SK-N-SH (cell line): ENCODE results near the gene CHRND. TPM values are rescaled to one million over a fixed set of nuclear protein-coding genes. Genes with fewer than 3 reads are reported as not detected.

ENCODE experiments used
- CTCF ChIA-PET: fragments of 300-600, 350-600 bp; formaldehyde crosslinking; extraction: SDS; loops from one replicate; lab custom pipeline; 2021; lab: Yijun Ruan, JAX
- POLR2A ChIA-PET: fragments of 350-600 bp; sonication (Branson Sonifier 250); formaldehyde crosslinking; extraction: SDS; loops from one replicate; lab custom pipeline; 2020; ENCODE audit warnings: antibody characterized with exemption, inconsistent platforms; lab: Yijun Ruan, JAX
- DNase-seq: peaks from one replicate; pipeline ENCODE4 v3.0.0; 2012
- H2AFZ ChIP-seq: fragments of 200-600 bp; sonication (generic); 2 replicates; pipeline ENCODE4 v1.8.1; 2016; ENCODE audit warnings: antibody characterized with exemption, mild to moderate bottlenecking, low read depth
- H3F3A ChIP-seq: fragments of 200-600 bp; sonication (generic); replicated peaks from 2 replicates; pipeline ENCODE3; 2016; ENCODE audit warnings: antibody characterized with exemption, mild to moderate bottlenecking; ENCODE audit not compliant: insufficient read depth
- H3K27ac ChIP-seq, 2 experiments: fragments of 200-500 bp in 1 of 2; fragments of 200-600 bp in 1 of 2; sonication (Bioruptor generic) in 1 of 2; sonication (generic), shearing (Covaris generic) in 1 of 2; 2 replicates each; pipeline versions ENCODE4 v1.5.1 to v1.6.1; 2014 to 2016; ENCODE audit warnings: low read depth in 2 of 2, inconsistent platforms in 1 of 2, low read length in 1 of 2, mild to moderate bottlenecking in 1 of 2, mixed read lengths in 1 of 2
- H3K27me3 ChIP-seq: fragments of 200-600 bp; sonication (generic), shearing (Covaris generic); 2 replicates; pipeline ENCODE4 v1.6.1; 2016; ENCODE audit warnings: mixed run types; ENCODE audit not compliant: insufficient read depth
- H3K36me3 ChIP-seq, 2 experiments: fragments of 200-500 bp in 1 of 2; fragments of 200-600 bp in 1 of 2; sonication (Bioruptor generic) in 1 of 2; sonication (generic) in 1 of 2; replicated peaks in 1 of 2; 2 replicates each; pipeline versions ENCODE3 to v1.5.1; 2014 to 2016; ENCODE audit warnings: low read length in 1 of 2, mild to moderate bottlenecking in 1 of 2; ENCODE audit not compliant: insufficient read depth in 2 of 2, control insufficient read depth in 1 of 2
- H3K4me1 ChIP-seq, 2 experiments: fragments of 200-500 bp in 1 of 2; fragments of 200-600 bp in 1 of 2; sonication (Bioruptor generic) in 1 of 2; sonication (generic), shearing (Covaris generic) in 1 of 2; 2 replicates each; pipeline versions ENCODE4 v1.5.1 to v1.6.1; 2014 to 2016; ENCODE audit warnings: low read depth in 1 of 2, low read length in 1 of 2, mixed run types in 1 of 2; ENCODE audit not compliant: insufficient read depth in 2 of 2, control insufficient read depth in 1 of 2
- H3K4me2 ChIP-seq: fragments of 200-600 bp; sonication (generic), shearing (Covaris generic); 2 replicates; pipeline ENCODE4 v1.6.1; 2017; ENCODE audit warnings: mixed run types
- H3K4me3 ChIP-seq, 2 experiments: fragments of 200-500 bp in 1 of 2; fragments of 200-600 bp in 1 of 2; sonication (Bioruptor generic) in 1 of 2; sonication (generic), shearing (Covaris generic) in 1 of 2; 2 replicates each; pipeline versions ENCODE4 v1.5.1 to v1.8.1; 2014 to 2016; ENCODE audit warnings: low read depth in 2 of 2, inconsistent platforms in 1 of 2, low read length in 1 of 2, mild to moderate bottlenecking in 1 of 2, mixed read lengths in 1 of 2, moderate library complexity in 1 of 2
- H3K79me2 ChIP-seq: fragments of 200-600 bp; sonication (generic); 2 replicates; pipeline ENCODE4 v1.8.1; 2017; ENCODE audit warnings: mild to moderate bottlenecking; ENCODE audit not compliant: insufficient read depth
- H3K9ac ChIP-seq: fragments of 200-600 bp; sonication (generic); 2 replicates; pipeline ENCODE4 v1.6.1; 2017; ENCODE audit warnings: mixed run types
- H3K9me2 ChIP-seq: fragments of 200-600 bp; sonication (generic); 2 replicates; pipeline ENCODE4 v1.6.1; 2017; ENCODE audit warnings: mixed run types
- H3K9me3 ChIP-seq: fragments of 200-600 bp; sonication (generic); 2 replicates; pipeline ENCODE4 v1.6.1; 2017; ENCODE audit warnings: mixed run types, mild to moderate bottlenecking, moderate library complexity
- H4K20me1 ChIP-seq: fragments of 200-600 bp; sonication (generic); 2 replicates; pipeline ENCODE4 v1.6.1; 2017; ENCODE audit warnings: mild to moderate bottlenecking, mixed run types; ENCODE audit not compliant: insufficient read depth
- CHD2 ChIP-seq: fragments of 150-350 bp; IDR thresholded peaks from 2 replicates; pipeline ENCODE4 v1.6.1; 2018; ENCODE audit warnings: low read length; ENCODE audit not compliant: partially characterized antibody
- ELF1 ChIP-seq: IDR thresholded peaks from 2 replicates; pipeline ENCODE4 v1.4.0; 2012
- EZH2phosphoT487 ChIP-seq: fragments of 200-600 bp; sonication (generic); IDR thresholded peaks from 2 replicates; pipeline ENCODE4 v1.6.1; 2017; ENCODE audit warnings: low read depth, mixed run types, mild to moderate bottlenecking, antibody characterized with exemption, moderate library complexity, borderline replicate concordance
- GABPA ChIP-seq: IDR thresholded peaks from 2 replicates; pipeline ENCODE4 v1.4.0; 2012; ENCODE audit warnings: low read depth, mild to moderate bottlenecking
- GATA2 ChIP-seq: sonication (generic); formaldehyde crosslinking; IDR thresholded peaks from 2 replicates; pipeline ENCODE4 v1.5.0; 2020; ENCODE audit warnings: mild to moderate bottlenecking, missing genetic modification reagents
- JUND ChIP-seq: IDR thresholded peaks from 2 replicates; pipeline ENCODE4 v1.4.0; 2012
- MEF2A ChIP-seq: IDR thresholded peaks from 2 replicates; pipeline ENCODE4 v1.4.0; 2012; ENCODE audit warnings: low read depth, borderline replicate concordance
- MXI1 ChIP-seq: IDR thresholded peaks from 2 replicates; pipeline ENCODE4 v1.6.1; 2012; ENCODE audit warnings: mild to moderate bottlenecking, low read depth, low read length, improper control_type of control experiment
- NFIC ChIP-seq: IDR thresholded peaks from 2 replicates; pipeline ENCODE4 v1.4.0; 2012; ENCODE audit warnings: borderline replicate concordance
- RCOR1 ChIP-seq: fragments of 150-350 bp; IDR thresholded peaks from 2 replicates; pipeline ENCODE4 v1.6.1; 2017; ENCODE audit warnings: antibody characterized with exemption, low read length
- RFX5 ChIP-seq: IDR thresholded peaks from 2 replicates; pipeline ENCODE4 v1.6.1; 2012; ENCODE audit warnings: mild to moderate bottlenecking, improper control_type of control experiment, low read length
- SIN3A ChIP-seq: IDR thresholded peaks from 2 replicates; pipeline ENCODE4 v1.6.1; 2012; ENCODE audit warnings: low read depth, mild to moderate bottlenecking, low read length, moderate library complexity, borderline replicate concordance
- SMC3 ChIP-seq: IDR thresholded peaks from 2 replicates; pipeline ENCODE4 v1.6.1; 2012; ENCODE audit warnings: low read depth, low read length, improper control_type of control experiment
- TAF1 ChIP-seq: IDR thresholded peaks from 2 replicates; pipeline ENCODE4 v1.6.1; 2012; ENCODE audit warnings: low read depth, mild to moderate bottlenecking, low read length, moderate library complexity, borderline replicate concordance
- TCF12 ChIP-seq: IDR thresholded peaks from 2 replicates; pipeline ENCODE4 v1.4.0; 2012
- YY1 ChIP-seq: IDR thresholded peaks from 2 replicates; pipeline ENCODE4 v1.4.0; 2012; ENCODE audit warnings: low read depth, mild to moderate bottlenecking
- WGBS: methylation state at CpG from one replicate; pipeline ENCODE4 v1.1.6; 2017; ENCODE audit warnings: low lambda C conversion rate; 5-methylcytosine and 5-hydroxymethylcytosine counted together
- polyA plus RNA-seq, 3 experiments: library from polyadenylated mRNA; depleted of rRNA; stranded (reverse); fragments of >200 nt; gene quantifications; 2 replicates each; pipeline ENCODE4 v1.2.3, GENCODE V29; 2012
- TF ChIP-seq, protein P1 (sequence below): IDR thresholded peaks from 2 replicates; pipeline ENCODE4 v1.6.1; 2012; ENCODE audit warnings: mild to moderate bottlenecking, low read depth, low read length, moderate library complexity
- TF ChIP-seq, protein P2 (sequence below): fragments of 150-350 bp; IDR thresholded peaks from 2 replicates; pipeline ENCODE4 v1.6.1; 2017; ENCODE audit warnings: antibody characterized with exemption, low read length, low read depth, borderline replicate concordance
- TF ChIP-seq, protein P3 (sequence below): IDR thresholded peaks from 2 replicates; pipeline ENCODE4 v1.4.0; 2012; ENCODE audit warnings: low read depth, borderline replicate concordance
- TF ChIP-seq, protein P4 (sequence below): IDR thresholded peaks from 2 replicates; pipeline ENCODE4 v1.4.0; 2012; ENCODE audit warnings: low read depth

Gene CHRND
- polyA plus RNA-seq, 1 of the 3 experiments (the other 2 are of a cell fraction): 0.12 TPM

DNA sequence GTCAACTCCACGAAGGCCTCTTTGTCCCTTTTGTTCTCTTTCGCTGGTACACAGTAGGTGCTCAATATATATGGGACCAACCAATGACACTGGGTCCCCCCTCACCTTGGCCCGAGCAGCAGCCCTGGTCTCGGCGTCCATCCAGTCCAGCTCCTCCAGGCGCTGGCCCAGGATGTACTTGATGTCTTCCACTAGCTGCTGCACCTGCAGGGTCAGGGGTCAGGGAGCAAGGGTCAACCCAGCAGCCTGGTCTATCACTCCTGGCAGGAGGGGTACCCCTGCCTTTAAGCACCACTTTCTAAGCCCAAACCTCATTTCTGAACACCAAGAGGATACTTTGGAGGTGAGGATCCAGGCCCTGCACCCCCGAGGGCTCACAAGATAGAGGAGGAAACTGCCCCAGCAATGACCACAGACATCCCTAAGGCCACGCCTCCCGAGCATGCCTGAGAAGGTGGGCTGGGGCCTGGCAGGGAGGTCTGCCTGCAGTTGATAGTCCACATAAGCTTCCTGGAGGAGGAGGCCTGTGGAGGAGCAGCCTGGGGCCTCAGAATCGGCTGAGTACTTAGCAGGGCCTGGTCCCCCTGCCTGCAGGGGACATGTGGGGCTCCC is 42.5 kb upstream of the CHRND start:
- H3K9ac ChIP-seq: no peak overlapping the region
- H3K27me3 ChIP-seq: peaks cover 18% of the 10 kb centered on the region
- no peaks in the 10 kb centered on the region for H3K9me3 ChIP-seq
- no peaks in the 10 kb centered on the region for H3K36me3 ChIP-seq
- DNase-seq: no peak
- no peaks in the 10 kb centered on the region for H3K9me2 ChIP-seq
- ChIA-PET POLR2A (no interaction called here), CTCF (interaction anchor here (0.6 to 1.1 kb wide), 2 partner anchors 38 to 40 kb away, joined by 3 to 5 read pairs; no protein-coding TSS in a partner anchor)
- 42% methylated on average over 7 of the region's 10 CpGs for WGBS
- H3F3A ChIP-seq: no peaks in the 10 kb centered on the region
- no peak overlapping the region for H3K27ac ChIP-seq
- no peak overlapping the region for H2AFZ ChIP-seq
- peaks cover 0 to 2% of the 10 kb centered on the region in 2 experiments; a peak in 1 of 4 replicates for H3K4me1 ChIP-seq
- no peak overlapping the region for H3K4me3 ChIP-seq
- H3K4me2 ChIP-seq: no peak overlapping the region
- no peaks in the 10 kb centered on the region for H3K79me2 ChIP-seq
- H4K20me1 ChIP-seq: no peaks in the 10 kb centered on the region
- TF ChIP-seq MXI1 (no peak), ELF1 (no peak), CHD2 (no peak), SIN3A (no peak), TAF1 (no peak), NFIC (no peak), GABPA (no peak), TCF12 (no peak), MEF2A (no peak), RFX5 (no peak), GATA2 (CRISPR knock-in tag) (no peak), SMC3 (no peak), RCOR1 (no peak), EZH2phosphoT487 (no peak), JUND (no peak), YY1 (no peak)
- TF ChIP-seq, protein P1, sequence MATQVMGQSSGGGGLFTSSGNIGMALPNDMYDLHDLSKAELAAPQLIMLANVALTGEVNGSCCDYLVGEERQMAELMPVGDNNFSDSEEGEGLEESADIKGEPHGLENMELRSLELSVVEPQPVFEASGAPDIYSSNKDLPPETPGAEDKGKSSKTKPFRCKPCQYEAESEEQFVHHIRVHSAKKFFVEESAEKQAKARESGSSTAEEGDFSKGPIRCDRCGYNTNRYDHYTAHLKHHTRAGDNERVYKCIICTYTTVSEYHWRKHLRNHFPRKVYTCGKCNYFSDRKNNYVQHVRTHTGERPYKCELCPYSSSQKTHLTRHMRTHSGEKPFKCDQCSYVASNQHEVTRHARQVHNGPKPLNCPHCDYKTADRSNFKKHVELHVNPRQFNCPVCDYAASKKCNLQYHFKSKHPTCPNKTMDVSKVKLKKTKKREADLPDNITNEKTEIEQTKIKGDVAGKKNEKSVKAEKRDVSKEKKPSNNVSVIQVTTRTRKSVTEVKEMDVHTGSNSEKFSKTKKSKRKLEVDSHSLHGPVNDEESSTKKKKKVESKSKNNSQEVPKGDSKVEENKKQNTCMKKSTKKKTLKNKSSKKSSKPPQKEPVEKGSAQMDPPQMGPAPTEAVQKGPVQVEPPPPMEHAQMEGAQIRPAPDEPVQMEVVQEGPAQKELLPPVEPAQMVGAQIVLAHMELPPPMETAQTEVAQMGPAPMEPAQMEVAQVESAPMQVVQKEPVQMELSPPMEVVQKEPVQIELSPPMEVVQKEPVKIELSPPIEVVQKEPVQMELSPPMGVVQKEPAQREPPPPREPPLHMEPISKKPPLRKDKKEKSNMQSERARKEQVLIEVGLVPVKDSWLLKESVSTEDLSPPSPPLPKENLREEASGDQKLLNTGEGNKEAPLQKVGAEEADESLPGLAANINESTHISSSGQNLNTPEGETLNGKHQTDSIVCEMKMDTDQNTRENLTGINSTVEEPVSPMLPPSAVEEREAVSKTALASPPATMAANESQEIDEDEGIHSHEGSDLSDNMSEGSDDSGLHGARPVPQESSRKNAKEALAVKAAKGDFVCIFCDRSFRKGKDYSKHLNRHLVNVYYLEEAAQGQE: no peak
- TF ChIP-seq, protein P2, sequence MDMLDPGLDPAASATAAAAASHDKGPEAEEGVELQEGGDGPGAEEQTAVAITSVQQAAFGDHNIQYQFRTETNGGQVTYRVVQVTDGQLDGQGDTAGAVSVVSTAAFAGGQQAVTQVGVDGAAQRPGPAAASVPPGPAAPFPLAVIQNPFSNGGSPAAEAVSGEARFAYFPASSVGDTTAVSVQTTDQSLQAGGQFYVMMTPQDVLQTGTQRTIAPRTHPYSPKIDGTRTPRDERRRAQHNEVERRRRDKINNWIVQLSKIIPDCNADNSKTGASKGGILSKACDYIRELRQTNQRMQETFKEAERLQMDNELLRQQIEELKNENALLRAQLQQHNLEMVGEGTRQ: no peak
- TF ChIP-seq, protein P3, sequence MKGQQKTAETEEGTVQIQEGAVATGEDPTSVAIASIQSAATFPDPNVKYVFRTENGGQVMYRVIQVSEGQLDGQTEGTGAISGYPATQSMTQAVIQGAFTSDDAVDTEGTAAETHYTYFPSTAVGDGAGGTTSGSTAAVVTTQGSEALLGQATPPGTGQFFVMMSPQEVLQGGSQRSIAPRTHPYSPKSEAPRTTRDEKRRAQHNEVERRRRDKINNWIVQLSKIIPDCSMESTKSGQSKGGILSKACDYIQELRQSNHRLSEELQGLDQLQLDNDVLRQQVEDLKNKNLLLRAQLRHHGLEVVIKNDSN: no peak
- TF ChIP-seq, protein P4, sequence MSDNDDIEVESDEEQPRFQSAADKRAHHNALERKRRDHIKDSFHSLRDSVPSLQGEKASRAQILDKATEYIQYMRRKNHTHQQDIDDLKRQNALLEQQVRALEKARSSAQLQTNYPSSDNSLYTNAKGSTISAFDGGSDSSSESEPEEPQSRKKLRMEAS: no peak
